A204.1 (cell line): ENCODE results near the gene OR51B5.
"Not testable (repeated sequence)": the region's sequence is repeated elsewhere in the genome, so short reads cannot be mapped to it uniquely, and the experiment has no call there.

ENCODE experiments used
- FAIRE-seq: peaks from 2 replicates; lab custom pipeline; 2012; peaks lifted over from hg19 to GRCh38; lab: Jason Lieb, UNC

OR51B5 gene, protein sequence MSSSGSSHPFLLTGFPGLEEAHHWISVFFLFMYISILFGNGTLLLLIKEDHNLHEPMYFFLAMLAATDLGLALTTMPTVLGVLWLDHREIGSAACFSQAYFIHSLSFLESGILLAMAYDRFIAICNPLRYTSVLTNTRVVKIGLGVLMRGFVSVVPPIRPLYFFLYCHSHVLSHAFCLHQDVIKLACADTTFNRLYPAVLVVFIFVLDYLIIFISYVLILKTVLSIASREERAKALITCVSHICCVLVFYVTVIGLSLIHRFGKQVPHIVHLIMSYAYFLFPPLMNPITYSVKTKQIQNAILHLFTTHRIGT

DNA sequence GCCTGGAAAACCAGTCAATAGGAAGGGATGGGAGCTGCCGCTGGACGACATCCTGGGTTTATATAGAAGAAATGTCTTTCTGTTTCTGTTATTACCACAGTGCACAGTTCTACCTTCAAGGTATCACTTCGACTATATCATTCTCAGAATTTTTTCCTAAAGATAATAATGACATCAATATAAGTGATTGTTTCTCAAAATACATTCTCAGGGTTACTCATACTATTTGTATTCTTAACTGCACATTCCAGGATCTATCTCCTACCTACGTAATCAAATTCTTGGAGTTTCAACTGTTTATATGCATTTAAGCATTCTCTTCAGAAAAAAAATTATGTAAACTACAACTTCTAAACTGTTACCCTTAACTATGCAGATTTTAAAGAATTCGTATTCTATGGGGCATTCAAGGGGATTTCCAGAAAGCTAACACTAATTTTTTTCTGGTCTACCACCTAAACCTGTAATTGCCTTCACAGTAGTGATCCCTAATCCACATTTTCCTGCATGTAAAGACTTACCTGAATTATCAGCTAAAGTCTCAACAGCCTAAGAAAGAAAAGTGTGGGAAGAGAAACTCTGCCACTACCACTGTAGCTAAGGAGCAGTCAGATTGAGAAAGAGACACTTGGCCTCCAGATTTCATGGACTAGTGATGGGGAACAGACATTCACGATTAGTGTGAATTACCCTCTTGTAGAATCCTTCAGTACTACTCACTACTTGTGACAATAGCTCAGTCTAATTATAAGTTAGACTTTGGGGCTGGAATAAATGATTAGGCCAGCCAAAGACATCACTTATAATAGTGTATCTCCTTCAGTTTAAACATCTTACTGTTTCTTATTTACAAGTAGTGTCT is at the start of gene OR51B5:
OR51B5 (minus strand) TSS at position 51 of the 862 bp plus-strand sequence; CDS start at position 51, 0 bp downstream.
- FAIRE-seq = no peak

DNA sequence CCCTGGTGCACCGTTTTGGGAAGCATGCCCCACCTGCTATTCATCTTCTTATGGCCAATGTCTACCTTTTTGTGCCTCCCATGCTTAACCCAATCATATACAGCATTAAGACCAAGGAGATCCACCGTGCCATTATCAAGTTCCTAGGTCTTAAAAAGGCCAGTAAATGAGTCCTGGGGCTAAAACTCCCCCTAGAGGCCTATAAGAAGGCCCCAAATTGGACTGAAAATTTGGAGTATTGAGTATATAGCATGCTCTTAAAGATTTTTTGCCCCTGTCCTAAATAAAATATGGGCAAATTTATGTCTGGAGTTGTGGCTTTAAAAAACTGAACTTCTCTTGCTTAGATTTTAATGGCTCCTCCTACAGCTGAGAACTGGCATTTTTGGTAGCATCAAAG is 46.9 kb upstream of the OR51B5 start:
- no peak for FAIRE-seq

DNA sequence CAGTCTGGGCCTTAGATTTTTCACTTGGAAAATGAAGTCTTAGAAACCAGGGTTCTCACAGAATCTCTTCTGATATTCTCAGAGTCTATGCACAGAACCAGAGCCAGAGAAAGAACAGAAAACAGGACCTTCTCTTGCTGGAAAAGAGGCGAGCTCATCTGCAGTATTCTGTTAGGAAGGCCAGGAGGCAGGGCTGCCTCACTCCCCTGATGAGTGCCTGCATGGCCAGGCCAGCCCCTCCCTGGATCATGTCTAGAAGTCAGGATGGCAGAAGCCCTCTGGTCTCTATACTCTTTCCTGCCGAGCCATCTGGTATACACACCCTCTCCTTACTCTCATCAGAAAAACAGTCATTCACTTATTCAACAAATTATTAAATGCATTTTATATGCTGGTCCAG is 41.0 kb upstream of the OR51B5 start:
- no peak for FAIRE-seq

DNA sequence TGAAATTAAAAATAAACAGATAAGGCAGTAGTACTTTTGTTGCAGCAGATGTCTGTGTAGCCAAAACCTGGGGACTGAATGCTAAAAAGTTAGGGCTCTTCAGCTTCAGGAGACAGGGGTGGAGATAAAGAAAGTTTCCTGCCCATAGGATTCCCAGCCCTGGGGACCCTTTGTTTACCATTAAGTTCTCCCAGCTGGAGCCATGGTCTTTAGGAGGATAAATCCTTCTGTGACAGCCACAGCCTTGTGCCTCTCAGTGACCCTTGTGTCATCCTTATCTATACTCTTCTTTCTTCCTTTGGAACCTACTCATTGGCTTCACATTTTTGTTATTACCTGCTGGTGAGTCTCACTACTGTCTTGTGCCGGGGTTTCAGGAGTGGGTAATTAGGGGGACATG is 40.3 kb upstream of the OR51B5 start, which contains the start of gene OR51M1:
OR51M1 (plus strand) TSS at position 237 of the 400 bp plus-strand sequence. CDS start 5,587 bp downstream, outside the sequence.
- FAIRE-seq = no peak

DNA sequence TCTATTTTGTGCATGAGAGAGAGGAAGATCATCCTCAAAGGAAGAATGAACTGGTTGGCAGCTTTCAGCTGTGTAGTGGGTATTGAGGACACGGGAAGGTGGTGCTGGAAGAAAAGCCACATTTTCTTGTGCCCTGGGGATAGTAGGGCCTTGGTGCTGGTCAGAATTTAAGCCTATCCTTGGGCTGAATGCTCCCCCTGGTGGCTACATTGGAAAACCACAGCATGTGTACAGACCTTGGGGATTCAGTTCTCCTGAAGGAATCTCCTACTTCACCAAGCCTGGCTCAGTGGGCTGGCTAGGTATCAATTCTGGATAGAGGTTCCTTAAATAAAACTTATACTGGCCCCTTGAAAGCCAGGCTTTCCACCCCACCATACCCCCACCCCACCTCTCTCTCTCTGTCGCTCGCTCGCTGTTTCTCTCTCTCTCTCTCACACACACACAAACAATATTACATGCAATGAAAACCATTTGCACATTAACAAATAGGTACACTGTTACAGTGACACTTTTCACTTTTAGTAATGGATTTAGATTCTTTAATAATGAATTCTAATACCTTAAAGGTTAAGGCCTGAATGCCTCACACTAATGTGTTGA is 37.5 kb upstream of the OR51B5 start:
- FAIRE-seq = no peak

DNA sequence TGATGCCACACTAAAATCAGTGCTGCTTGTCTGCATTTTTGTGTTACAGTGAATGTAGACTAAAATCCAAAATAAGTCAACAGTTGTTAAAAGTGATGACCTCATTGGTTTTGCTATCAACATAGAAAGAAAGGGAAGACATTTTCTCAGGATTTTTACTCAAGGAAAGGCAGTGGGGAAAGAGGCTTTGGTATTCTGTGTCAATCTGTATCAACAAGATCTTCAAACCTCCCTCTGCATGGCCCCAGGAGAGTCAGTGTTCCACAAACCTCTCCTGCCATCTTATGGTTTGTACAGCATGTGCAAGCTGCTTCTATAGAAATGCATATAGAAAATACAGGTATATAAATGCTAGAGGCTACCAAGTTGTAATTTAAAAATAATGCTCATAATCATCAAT is 26.5 kb upstream of the OR51B5 start:
- FAIRE-seq = no peak

DNA sequence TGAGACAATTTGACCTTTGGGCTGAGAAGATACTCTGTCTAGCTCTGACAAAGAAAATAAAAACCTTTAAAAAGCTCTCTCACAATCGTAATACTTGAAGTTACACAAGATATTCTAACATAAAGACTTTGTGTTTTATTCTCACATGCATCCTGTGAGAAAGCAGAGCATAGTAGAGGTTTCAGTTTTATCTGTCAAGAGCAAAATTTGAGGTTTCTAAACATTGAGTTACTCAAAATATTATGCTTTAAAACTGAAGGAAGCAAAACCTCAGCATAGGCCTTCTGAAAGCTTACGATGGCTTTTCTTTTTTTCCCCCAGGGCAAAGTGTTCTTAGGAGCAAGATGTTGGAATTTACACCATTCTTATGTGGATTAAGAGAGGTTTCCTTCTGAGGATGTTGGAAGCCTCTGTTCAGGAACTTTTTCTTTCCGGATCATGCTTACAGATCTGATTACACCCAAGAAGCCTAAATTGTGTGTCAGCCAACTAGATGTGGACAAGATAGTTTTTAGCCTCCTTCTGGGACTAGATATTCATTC is 25.2 kb upstream of the OR51B5 start:
- no peak for FAIRE-seq

DNA sequence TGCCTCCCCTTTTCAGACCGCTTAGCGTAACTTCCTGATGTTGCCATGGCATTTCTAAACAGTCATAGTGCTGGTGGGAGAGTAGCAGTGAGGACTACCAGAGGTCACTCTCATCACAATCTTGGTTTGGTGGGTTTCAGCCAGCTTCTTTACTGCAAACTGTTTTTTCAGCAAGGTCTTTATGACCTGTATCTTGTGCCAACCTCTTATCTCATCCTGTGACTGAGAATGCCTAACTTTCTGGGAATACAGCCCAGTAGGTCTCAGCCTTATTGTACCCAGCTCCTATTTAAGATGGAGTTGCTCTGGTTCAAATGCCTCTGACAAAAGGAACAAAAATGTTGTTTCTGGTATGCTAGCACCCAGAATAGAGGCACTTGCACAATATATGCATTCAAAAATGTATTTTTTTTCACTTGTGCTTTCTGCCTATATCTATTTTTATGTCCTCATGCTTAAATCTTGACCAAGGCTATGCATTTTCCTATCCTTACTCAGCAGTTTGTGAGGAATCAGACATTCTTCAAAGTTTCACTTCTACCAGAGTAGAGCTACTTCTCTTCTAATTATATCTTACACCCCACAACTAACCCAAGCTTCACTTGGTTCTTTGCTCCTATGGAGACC is 24.2 kb upstream of the OR51B5 start:
- FAIRE-seq = no peak

DNA sequence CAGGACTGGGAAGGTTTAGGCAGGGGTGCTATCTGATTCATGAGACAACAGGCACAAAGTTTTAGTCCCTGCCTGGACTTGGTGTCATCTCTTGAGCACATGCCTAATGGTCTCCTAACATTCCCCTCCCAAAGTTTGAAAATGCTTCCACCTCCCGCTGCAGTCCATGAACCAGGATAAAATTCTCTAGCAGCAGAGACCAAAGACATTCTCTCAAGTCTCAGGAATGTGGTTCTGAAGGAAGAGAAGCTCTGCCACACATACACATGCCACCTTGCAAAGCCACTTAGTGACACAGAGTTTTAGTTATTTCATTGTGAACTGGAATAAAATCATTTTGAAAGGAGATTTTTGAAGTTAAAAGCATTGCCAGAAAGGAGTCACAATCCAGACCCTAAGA is 23.5 kb upstream of the OR51B5 start:
- no peak for FAIRE-seq

DNA sequence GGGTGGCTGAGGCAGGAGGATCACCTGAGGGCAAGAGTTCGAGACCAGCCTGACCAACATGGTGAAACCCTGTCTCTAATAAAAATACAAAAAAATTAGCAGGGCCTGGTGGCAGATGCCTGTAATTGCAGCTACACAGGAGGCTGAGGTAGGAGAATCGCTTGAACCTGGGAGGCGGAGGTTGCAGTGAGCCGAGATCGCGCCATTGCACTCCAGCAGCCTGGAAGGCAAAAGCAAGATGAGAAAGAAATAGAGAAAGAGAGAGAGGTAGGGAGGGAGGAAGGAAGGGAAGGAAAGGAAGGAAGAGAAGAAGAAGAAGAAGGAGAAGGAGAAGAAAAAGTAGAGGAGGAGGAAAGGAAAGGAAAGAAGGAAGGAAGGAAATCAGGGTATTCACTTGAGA is 23.0 kb upstream of the OR51B5 start:
- not testable (repeated sequence) for FAIRE-seq

DNA sequence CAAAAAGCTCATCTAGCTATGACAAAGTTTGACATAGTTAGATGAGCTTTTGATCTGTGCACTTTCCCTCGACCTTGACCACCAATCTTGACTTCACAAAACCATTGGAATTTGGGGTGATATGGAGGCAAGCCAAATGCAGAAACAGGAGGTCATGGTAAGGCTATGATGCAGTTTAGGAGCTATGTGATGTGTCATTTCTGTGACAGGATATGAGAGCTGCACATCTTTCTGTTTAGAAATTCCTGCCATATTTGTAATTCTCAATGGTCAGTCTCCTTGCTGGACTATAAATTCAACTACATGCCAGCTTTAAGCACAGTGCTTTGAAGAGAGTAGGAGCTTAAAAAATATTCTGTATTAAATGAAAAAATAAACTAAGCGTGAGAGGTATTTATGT is 20.9 kb upstream of the OR51B5 start:
- FAIRE-seq = no peak

DNA sequence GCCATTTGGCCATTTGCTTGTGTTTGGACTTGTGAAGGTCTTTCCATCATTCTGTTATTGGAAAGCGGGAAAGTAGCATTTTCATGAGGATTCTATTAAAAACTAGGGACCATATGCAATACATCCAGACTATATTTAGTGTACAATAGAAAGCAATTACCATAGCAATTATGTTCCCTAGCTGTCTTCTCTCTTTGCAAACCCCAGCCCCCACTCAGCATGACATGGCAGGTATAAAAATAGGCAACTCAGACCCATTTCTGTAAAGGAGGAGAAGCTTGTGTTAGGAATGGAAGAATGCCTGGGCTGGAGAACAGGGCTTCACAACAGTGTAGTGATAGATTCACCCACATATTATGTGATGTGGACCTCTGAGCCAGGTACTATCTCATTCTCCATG is 20.4 kb upstream of the OR51B5 start:
- FAIRE-seq = no peak

DNA sequence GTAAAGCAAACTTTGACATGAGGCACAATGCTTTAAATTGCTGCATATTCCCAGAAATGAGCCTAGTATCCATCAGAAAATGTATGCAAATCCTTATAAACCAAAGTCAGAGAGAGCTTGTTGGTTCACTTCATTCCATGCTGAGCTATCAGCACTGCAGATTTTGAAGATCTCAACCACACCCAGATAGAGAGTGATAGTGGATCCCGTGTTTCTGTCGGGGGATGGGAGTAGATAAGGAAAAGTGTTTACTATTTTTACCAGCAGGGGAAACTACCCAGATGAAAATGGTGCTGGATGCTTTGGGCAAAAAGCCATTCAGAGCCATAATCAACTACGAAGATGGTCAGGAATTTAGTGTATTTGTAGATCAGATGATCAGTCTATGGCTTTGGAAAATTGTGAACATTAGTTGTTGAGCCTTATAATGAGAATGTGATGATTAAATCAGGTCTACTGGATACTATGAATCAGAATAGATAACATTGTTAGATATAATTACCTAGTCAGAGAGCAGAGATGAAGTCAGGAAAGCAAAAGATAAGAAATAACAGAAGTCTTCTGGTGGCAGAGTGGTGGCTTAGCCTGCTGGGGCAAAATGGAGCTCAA is 18.8 kb upstream of the OR51B5 start:
- FAIRE-seq = no peak

DNA sequence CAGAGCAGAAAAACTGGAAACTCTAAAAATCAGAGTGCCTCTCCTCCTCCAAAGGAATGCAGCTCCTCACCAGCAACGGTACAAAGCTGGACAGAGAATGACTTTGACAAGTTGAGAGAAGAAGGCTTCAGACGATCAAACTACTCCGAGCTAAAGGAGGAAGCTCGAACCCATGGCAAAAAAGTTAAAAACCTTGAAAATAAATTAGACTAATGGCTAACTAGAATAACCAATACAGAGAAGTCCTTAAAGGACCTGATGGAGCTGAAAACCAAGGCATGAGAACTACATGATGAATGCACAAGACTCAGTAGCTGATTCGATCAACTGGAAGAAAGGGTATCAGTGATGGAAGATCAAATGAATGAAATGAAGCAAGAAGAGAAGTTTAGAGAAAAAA is 12.7 kb upstream of the OR51B5 start:
- not testable (repeated sequence) for FAIRE-seq

DNA sequence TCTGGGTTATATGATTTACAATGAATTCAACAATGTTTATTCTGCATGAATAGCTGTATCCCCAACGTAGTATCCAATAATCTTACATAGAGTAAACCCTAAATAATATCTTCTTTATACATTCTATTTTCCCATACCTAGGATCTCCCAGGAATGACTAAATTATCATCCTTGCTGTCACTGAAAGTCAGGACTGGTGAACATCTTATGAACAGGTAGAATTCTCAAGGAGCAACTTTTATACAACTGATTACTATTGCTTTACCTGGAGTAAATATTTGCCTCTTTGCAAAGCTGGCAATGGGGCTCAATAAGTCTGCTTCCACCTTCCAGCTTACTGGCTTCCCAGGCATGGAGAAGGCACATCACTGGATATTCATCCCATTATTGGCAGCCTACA is 7.9 kb upstream of the OR51B5 start, which contains the start of gene OR51B6:
OR51B6 (plus strand) TSS at position 301 of the 400 bp plus-strand sequence; CDS start at position 301, 0 bp downstream.
- FAIRE-seq = no peak

DNA sequence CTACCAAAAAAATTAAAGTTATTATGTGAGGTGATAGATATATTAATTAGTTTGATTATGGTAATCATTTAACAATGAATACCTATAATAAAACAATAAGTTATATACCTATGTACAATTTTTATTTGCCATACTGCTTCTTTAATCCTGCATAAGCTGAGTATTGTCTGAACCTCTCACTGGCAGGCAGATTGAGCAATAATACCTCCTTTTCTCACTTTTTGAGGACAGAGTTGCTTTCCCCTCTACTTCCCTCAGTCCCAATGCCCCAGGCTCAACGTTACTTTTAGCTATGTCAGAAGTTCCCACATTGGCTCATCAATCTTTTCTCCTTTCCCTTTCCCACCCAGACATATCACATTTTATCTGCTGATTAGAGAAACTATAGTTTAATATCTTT is 6.2 kb upstream of the OR51B5 start:
- no peak for FAIRE-seq

DNA sequence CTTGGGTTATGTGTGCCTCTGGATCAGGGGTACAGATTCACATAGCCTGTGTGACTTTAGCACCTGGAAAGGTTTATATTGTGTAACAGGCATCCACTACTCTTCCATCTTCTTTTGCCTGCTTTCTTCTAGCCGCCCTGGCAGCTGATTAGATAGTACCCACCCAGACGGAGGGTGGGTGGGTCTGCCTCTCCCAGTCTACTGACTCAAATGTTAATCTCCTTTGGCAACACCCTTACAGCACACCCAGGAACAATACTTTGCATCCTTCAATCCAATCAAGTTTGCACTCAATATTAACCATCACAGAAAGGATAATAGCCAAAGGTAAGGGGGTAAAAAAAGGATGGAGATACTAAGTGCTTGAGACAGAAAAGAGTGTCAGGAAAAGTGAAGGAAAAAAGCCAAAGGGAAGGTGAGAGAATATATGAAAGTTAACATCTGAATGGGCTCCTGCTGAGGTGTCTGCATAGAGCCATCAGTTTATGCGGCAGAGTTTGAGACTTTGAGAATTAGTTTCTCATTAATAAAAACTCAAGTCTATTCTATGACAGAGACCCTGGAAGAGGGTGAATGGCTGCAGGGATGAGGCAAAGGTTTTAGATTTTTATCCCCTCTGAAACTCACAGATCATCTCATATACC is 5.3 kb upstream of the OR51B5 start:
- no peak for FAIRE-seq

DNA sequence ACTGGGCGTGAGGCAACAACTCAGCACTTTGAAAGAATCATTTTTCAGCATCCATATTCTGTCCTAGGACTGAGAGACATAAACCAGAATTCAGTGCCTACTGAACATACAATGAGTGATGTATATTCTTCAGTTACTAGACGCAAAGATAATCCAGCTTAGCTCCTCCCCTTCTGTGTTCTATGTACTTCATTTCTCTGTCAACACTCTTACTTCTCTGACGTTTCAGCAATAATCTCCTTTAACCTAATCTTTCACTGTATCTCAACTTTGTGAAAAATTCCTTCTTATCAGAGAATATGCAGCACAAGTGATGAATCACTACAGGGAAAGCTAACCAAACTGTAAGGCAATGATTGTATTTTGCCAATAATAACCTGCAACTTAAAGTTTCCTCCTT is 2.5 kb upstream of the OR51B5 start:
- FAIRE-seq = no peak

DNA sequence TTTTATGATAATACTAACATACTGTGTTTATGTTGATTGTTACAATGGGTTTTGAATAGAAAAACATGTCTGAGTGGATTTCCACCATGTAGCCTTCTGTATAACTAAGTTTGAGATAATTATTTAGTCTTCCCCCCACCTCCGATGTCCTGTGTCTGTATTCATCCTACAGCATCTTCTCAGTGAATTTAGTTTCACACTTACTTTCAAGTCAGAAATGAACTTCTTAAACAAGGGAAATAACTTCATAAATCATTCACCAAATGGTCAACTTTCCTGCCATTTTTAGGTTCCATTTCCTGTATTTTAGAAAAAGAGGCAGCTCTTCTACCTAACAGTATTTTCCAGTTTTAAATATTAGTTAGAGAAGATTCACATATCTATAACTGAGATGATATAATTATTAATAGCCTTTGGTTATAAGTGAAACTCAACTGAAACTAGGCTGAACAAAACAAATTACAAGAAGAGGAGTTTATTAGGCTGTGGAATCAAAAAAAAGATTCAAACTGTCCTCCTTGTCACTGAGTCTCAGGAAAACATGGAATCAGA is 3.5 kb downstream of the OR51B5 start:
- FAIRE-seq = no peak

DNA sequence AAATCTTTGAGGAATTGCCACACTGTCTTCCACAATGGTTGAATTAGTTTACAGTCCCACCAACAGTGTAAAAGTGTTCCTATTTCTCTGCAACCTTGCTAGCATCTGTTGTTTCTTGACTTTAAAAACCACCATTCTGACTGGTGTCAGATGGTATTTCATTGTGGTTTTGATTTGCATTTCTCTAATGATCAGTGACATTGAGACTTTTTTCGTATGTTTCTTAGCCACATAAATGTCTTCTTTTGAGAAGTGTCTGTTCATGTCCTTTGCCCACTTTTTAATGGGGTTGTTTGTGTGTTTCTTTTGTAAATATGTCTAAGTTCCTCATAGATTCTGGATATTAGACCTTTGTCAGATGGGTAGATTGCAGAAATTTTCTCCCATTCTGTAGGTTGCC is 6.1 kb downstream of the OR51B5 start:
- FAIRE-seq = not testable (repeated sequence)

DNA sequence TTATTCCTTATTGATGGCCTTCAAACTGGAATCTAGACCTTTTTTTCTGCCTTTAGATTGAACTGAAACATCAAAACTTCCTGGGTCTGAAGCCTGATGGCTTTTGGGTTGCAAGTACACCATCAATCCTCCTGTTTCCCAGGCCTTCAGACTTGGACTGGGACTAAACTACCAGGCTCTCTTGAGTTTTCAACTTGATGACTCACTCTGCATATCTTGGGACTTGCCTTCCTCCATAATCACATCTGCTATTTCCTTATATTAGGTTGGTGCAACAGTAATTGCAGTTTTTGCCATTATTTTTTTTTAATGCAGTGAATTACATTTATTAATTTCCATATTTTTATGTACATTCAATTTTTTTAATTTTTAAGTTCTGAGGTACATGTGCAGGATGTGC is 7.0 kb downstream of the OR51B5 start:
- no peak for FAIRE-seq
